ENCODE measurements around the gene POLR2C.
A peak's percentile ranks its signal among the peaks of the same experiment; 100 is the strongest.
"Not testable (repeated sequence)": the region's sequence is repeated elsewhere in the genome, so short reads cannot be mapped to it uniquely, and the experiment has no call there.

Gene POLR2C

GRCh38 chr16:57462209-57462977 lies at the start of gene POLR2C:
Gene POLR2C, plus strand, starts transcription at chr16:57462679. Its CDS starts 46 bp downstream, at chr16:57462725.
- DNase-seq (ENCODE audit: low spot score): peak; percentile 92

- no peak for DNase-seq (ENCODE audit: low spot score)
These were observed 49.2 kb upstream of the POLR2C start for GRCh38 chr16:57413301-57413730.

GRCh38 chr16:57413733-57414132 lies 48.7 kb upstream of the POLR2C start:
- DNase-seq (ENCODE audit: low spot score): no peak

- no peak for DNase-seq (ENCODE audit: low spot score)
These were observed 46.4 kb upstream of the POLR2C start for GRCh38 chr16:57416084-57416483.

GRCh38 chr16:57419506-57419905 lies 43.0 kb upstream of the POLR2C start:
- DNase-seq (ENCODE audit: low spot score): no peak

- no peak for DNase-seq (ENCODE audit: low spot score)
These were observed 40.2 kb upstream of the POLR2C start for GRCh38 chr16:57422026-57422944.

GRCh38 chr16:57423152-57423551 lies 39.3 kb upstream of the POLR2C start:
- no peak for DNase-seq (ENCODE audit: low spot score)

GRCh38 chr16:57424583-57424982 lies 37.9 kb upstream of the POLR2C start:
- no peak for DNase-seq (ENCODE audit: low spot score)

GRCh38 chr16:57426356-57426755 lies 36.1 kb upstream of the POLR2C start:
- DNase-seq (ENCODE audit: low spot score): no peak

- no peak for DNase-seq (ENCODE audit: low spot score)
These were observed 35.2 kb upstream of the POLR2C start for GRCh38 chr16:57427307-57427706.

- DNase-seq (ENCODE audit: low spot score): no peak
These were observed 34.7 kb upstream of the POLR2C start for GRCh38 chr16:57427824-57428223.

- DNase-seq (ENCODE audit: low spot score): no peak
These were observed 31.5 kb upstream of the POLR2C start for GRCh38 chr16:57430955-57431354.

GRCh38 chr16:57432505-57432904 lies 30.0 kb upstream of the POLR2C start:
- DNase-seq (ENCODE audit: low spot score): no peak

GRCh38 chr16:57432989-57433388 lies 29.5 kb upstream of the POLR2C start:
- DNase-seq (ENCODE audit: low spot score): no peak

- no peak for DNase-seq (ENCODE audit: low spot score)
These were observed 28.5 kb upstream of the POLR2C start for GRCh38 chr16:57434003-57434402.

GRCh38 chr16:57435838-57436237 lies 26.6 kb upstream of the POLR2C start:
- DNase-seq (ENCODE audit: low spot score): no peak

- DNase-seq (ENCODE audit: low spot score): not testable (repeated sequence)
These were observed 22.5 kb upstream of the POLR2C start for GRCh38 chr16:57439947-57440346.

- not testable (repeated sequence) for DNase-seq (ENCODE audit: low spot score)
These were observed 21.9 kb upstream of the POLR2C start for GRCh38 chr16:57440551-57440950.

GRCh38 chr16:57444711-57445110 lies 17.8 kb upstream of the POLR2C start:
- DNase-seq (ENCODE audit: low spot score): no peak

GRCh38 chr16:57445510-57445909 lies 17.0 kb upstream of the POLR2C start:
- DNase-seq (ENCODE audit: low spot score): no peak

GRCh38 chr16:57446531-57447185 lies 15.8 kb upstream of the POLR2C start:
- no peak for DNase-seq (ENCODE audit: low spot score)

- DNase-seq (ENCODE audit: low spot score): peak; percentile 95
These were observed 15.1 kb upstream of the POLR2C start, which contains the start of the genes CIAPIN1 and COQ9 for GRCh38 chr16:57447186-57447962. Gene CIAPIN1, minus strand, starts transcription at chr16:57447385. Its CDS starts 6,457 bp downstream, at chr16:57440928. Gene COQ9, plus strand, starts transcription at chr16:57447479. Its CDS starts 27 bp downstream, at chr16:57447506.

All from D341Med (cell line).